Measurements from ENCODE around the gene RGPD4.

GRCh38 chr2:107811411-107811810 lies 15.3 kb upstream of the RGPD4 start:
- TF ChIP-seq CTCF (IDR thresholded peaks at IDR 0.05; ENCODE audit: low read depth, low read length, poor library complexity, severe bottlenecking) (no peak), EZH2phosphoT487 (IDR thresholded peaks at IDR 0.05; ENCODE audit: borderline replicate concordance, low read length) (no peak)

Measured in DOHH2 (cell line).